ENCODE data around the gene MEF2A. TPM values are rescaled to one million over a fixed set of nuclear protein-coding genes. Genes with fewer than 3 reads are reported as not detected.
"Not testable (repeated sequence)": the region's sequence is repeated elsewhere in the genome, so short reads cannot be mapped to it uniquely, and the experiment has no call there.

MEF2A gene
- total RNA-seq, 1 experiment from 2014 or later: 13.6 TPM

- no peaks in the 10 kb centered on the region for H3K36me3 ChIP-seq (replicated peaks; ENCODE audit: control insufficient read depth, insufficient read depth, low read length)
- peaks cover 10% of the 10 kb centered on the region for H3K27me3 ChIP-seq (ENCODE audit: control insufficient read depth, insufficient read depth, low read length)
- no peak for DNase-seq
- no peak overlapping the region for H3K4me3 ChIP-seq (ENCODE audit: insufficient read depth, low read depth, low read length)
Measured at GRCh38 chr15:99736702-99737101, 170.9 kb downstream of the MEF2A start.

- Histone ChIP-seq H3K27me3 (ENCODE audit: control insufficient read depth, insufficient read depth, low read length) (no peaks in the 10 kb centered on the region), H3K4me3 (ENCODE audit: insufficient read depth, low read depth, low read length) (no peak overlapping the region), H3K36me3 (replicated peaks; ENCODE audit: control insufficient read depth, insufficient read depth, low read length) (no peaks in the 10 kb centered on the region)
- no peak for DNase-seq
Measured at GRCh38 chr15:99738021-99738847, 172.4 kb downstream of the MEF2A start.

DNA sequence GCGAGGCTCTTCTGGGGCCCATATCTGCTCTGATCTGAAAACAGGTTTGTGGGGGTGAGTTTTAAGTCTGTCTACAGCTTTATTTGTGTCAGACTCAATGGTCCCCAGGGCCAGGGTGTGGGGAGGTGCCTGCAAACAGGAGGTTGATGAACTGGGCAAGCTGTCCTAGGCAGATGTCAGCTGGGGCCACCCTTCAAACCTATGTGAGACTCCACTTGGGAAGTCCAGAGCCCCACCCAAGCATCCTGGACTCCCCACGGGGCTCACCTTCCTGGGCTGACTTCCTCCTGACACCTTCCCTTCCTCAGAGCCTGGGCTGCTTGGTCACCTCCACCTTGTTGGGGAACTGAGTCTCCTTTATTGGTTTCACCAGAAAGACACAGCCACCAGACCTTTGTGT, 176.1 kb downstream of the MEF2A start:
- no peak overlapping the region for H3K4me3 ChIP-seq (ENCODE audit: insufficient read depth, low read depth, low read length)
- no peaks in the 10 kb centered on the region for H3K36me3 ChIP-seq (replicated peaks; ENCODE audit: control insufficient read depth, insufficient read depth, low read length)
- no peak for DNase-seq
- H3K27me3 ChIP-seq (ENCODE audit: control insufficient read depth, insufficient read depth, low read length): no peaks in the 10 kb centered on the region

- Histone ChIP-seq H3K36me3 (replicated peaks; ENCODE audit: control insufficient read depth, insufficient read depth, low read length) (no peaks in the 10 kb centered on the region), H3K27me3 (ENCODE audit: control insufficient read depth, insufficient read depth, low read length) (no peaks in the 10 kb centered on the region; the same call in 1 of the 2 replicates), H3K4me3 (ENCODE audit: insufficient read depth, low read depth, low read length) (no peak overlapping the region)
- no peak for DNase-seq
Measured at GRCh38 chr15:99744142-99744541, 178.4 kb downstream of the MEF2A start.

GRCh38 chr15:99745370-99746086, 179.7 kb downstream of the MEF2A start:
- no peak for DNase-seq
- Histone ChIP-seq H3K4me3 (ENCODE audit: insufficient read depth, low read depth, low read length) (no peak overlapping the region), H3K36me3 (replicated peaks; ENCODE audit: control insufficient read depth, insufficient read depth, low read length) (no peaks in the 10 kb centered on the region), H3K27me3 (ENCODE audit: control insufficient read depth, insufficient read depth, low read length) (peaks cover 3% of the 10 kb centered on the region; the same call in 1 of the 2 replicates)

DNA sequence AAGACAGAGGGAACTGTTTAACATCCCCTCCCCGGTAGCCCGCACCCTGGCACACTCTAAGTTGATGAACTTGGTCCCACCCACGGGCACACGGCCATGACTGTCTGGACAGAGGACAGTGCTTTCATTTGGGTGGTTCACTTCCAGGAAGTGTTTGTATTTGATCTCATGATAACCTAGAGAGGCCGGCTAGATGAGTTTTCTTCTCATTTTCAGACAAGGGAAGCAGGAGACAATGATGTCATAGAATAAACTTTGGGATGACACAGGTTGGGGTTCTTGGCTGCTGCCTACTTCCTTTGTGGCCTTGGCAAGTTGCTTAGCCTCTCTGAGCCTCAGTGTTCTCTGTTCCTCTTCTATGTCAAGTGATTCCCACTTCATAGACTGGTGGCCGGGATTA, 183.6 kb downstream of the MEF2A start:
- no peaks in the 10 kb centered on the region for H3K36me3 ChIP-seq (replicated peaks; ENCODE audit: control insufficient read depth, insufficient read depth, low read length)
- H3K27me3 ChIP-seq (ENCODE audit: control insufficient read depth, insufficient read depth, low read length): peaks cover 18% of the 10 kb centered on the region
- DNase-seq: no peak
- no peak overlapping the region for H3K4me3 ChIP-seq (ENCODE audit: insufficient read depth, low read depth, low read length)

DNA sequence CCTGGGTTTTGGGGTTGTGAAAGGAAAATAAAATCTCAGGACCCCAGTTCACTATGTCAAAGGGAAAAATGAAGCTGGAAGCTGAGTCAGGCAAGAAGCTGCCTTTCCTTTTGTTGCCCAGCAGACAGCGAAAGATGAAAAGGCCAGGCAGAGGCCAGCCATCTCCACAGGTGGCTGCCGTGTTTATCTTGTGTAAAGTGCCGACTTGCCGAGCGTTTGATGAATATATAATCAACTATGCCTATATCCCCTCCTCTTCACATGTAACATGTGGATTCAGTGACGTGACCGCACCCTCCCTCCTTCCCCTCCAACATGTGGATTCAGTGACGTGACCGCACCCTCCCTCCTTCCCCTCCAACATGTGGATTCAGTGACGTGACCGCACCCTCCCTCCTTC, 184.5 kb downstream of the MEF2A start:
- DNase-seq; H3K36me3 ChIP-seq (replicated peaks; ENCODE audit: control insufficient read depth, insufficient read depth, low read length); H3K4me3 ChIP-seq (ENCODE audit: insufficient read depth, low read depth, low read length): not testable (repeated sequence)
- peaks cover 19% of the 10 kb centered on the region for H3K27me3 ChIP-seq (ENCODE audit: control insufficient read depth, insufficient read depth, low read length)

DNA sequence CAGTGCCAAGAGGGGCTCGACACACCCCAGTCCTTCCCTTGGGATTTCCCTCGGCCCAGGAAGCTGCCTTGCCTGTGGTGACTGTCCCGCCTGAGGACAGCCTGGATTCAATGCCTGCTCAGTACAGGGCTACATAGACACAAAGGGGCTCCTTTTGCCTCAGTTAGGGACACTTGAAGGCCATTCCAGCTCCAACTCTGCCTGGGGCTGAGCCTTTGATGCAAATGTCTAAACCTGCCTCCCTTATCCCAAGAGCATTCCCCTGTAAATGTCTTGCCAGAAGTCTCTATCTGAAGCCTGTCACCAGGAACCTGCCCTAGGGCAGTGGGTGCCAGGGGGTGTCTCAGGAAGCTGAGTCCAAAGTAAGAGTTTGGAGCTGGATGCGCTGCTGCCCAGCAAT, 186.8 kb downstream of the MEF2A start:
- H3K27me3 ChIP-seq (ENCODE audit: control insufficient read depth, insufficient read depth, low read length): peaks cover 19% of the 10 kb centered on the region
- no peak for DNase-seq
- H3K4me3 ChIP-seq (ENCODE audit: insufficient read depth, low read depth, low read length): no peak overlapping the region
- H3K36me3 ChIP-seq (replicated peaks; ENCODE audit: control insufficient read depth, insufficient read depth, low read length): no peaks in the 10 kb centered on the region

DNA sequence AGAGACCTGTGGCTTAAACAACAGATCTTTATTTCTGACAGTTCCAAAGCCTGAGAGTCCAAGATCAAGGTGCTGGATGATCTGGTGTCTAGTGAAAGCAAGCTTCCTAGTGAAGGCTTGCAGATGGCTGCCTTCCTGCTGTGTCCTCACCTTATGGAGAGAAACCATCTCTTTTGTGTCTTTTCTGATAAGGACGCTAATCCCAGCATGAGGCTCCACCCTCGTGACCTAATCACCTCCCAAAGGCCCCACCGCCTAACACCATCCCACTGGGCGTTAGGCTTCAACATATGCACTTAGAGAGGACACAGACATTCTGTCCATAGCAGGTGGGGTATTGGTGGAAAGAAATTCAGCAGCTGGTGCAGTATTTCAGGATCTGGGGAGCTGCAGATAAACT, 187.3 kb downstream of the MEF2A start:
- Histone ChIP-seq H3K36me3 (replicated peaks; ENCODE audit: control insufficient read depth, insufficient read depth, low read length) (no peaks in the 10 kb centered on the region), H3K27me3 (ENCODE audit: control insufficient read depth, insufficient read depth, low read length) (peaks cover 19% of the 10 kb centered on the region), H3K4me3 (ENCODE audit: insufficient read depth, low read depth, low read length) (no peak overlapping the region)
- no peak for DNase-seq

GRCh38 chr15:99755692-99756409, 190.1 kb downstream of the MEF2A start:
- DNase-seq: peak; percentile 68
- Histone ChIP-seq H3K4me3 (ENCODE audit: insufficient read depth, low read depth, low read length) (no peak overlapping the region), H3K27me3 (ENCODE audit: control insufficient read depth, insufficient read depth, low read length) (peaks cover 16% of the 10 kb centered on the region), H3K36me3 (replicated peaks; ENCODE audit: control insufficient read depth, insufficient read depth, low read length) (no peaks in the 10 kb centered on the region)

GRCh38 chr15:99762288-99762687, 196.5 kb downstream of the MEF2A start:
- no peak for DNase-seq

DNA sequence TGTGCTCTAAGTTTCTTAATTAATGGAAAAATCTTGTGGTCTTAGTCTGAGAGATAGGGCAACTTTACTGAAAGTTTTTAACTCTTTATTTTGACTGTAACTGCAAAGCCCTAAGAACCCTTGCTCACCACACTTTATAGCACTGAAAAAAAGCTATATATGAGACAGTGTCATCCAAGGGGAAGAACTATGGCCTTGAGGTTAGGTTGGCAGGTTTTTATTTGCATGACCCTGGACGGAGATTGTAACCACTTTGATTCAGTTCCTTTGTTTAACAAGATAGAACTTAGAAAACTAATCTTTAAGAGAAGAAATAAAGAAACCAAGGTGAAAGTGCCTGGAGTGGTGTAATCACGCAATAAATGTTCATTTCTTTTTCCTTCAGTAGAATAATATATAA, 198.0 kb downstream of the MEF2A start:
- H3K27me3 ChIP-seq (ENCODE audit: control insufficient read depth, insufficient read depth, low read length): no peaks in the 10 kb centered on the region
- no peaks in the 10 kb centered on the region for H3K36me3 ChIP-seq (replicated peaks; ENCODE audit: control insufficient read depth, insufficient read depth, low read length)
- DNase-seq: no peak
- no peak overlapping the region for H3K4me3 ChIP-seq (ENCODE audit: insufficient read depth, low read depth, low read length)

More at GRCh38 chr15:99762288-99762687, 196.5 kb downstream of the MEF2A start:
- Histone ChIP-seq H3K27me3 (ENCODE audit: control insufficient read depth, insufficient read depth, low read length) (no peaks in the 10 kb centered on the region), H3K36me3 (replicated peaks; ENCODE audit: control insufficient read depth, insufficient read depth, low read length) (no peaks in the 10 kb centered on the region), H3K4me3 (ENCODE audit: insufficient read depth, low read depth, low read length) (no peak overlapping the region)

- Histone ChIP-seq H3K4me3 (ENCODE audit: insufficient read depth, low read depth, low read length) (no peak overlapping the region), H3K27me3 (ENCODE audit: control insufficient read depth, insufficient read depth, low read length) (no peaks in the 10 kb centered on the region), H3K36me3 (replicated peaks; ENCODE audit: control insufficient read depth, insufficient read depth, low read length) (no peaks in the 10 kb centered on the region)
- DNase-seq: no peak
Measured at GRCh38 chr15:99764522-99764921, 198.7 kb downstream of the MEF2A start.

All from H7 (cell line).